Head of caudate nucleus (tissue), 42 donors: ENCODE results near the gene MRPL37.
"Not testable (repeated sequence)": the region's sequence is repeated elsewhere in the genome, so short reads cannot be mapped to it uniquely, and the experiment has no call there.

Experiments
- DNase-seq, 42 donors: peaks; one replicate each; pipeline versions ENCODE4 v3.0.0 to v3.0.0-alpha.2; 2020 to 2021; ENCODE audit warnings: mixed read lengths in 7 of 42
- intact Hi-C: fragments of 100-400 bp; cut with DNase I; formaldehyde crosslinking; loops from one replicate; pipeline ENCODE4 v1.15.0; 2022

Gene MRPL37

GRCh38 chr1:54230507-54231339 lies 30.8 kb downstream of the MRPL37 start:
- intact Hi-C loops, result no loop called here
- peak in 1 of 42 donors; percentile 43 for DNase-seq

- intact Hi-C loops, DNase-seq: not testable (repeated sequence)
Observed at GRCh38 chr1:54233196-54233595, 33.2 kb downstream of the MRPL37 start.

GRCh38 chr1:54234284-54234683 lies 34.3 kb downstream of the MRPL37 start:
- no peak for DNase-seq
- intact Hi-C loops, result no loop called here

GRCh38 chr1:54237586-54237985 lies 37.6 kb downstream of the MRPL37 start:
- intact Hi-C loops, result no loop called here
- no peak for DNase-seq

GRCh38 chr1:54238353-54239034 lies 38.5 kb downstream of the MRPL37 start:
- intact Hi-C loops, result no loop called here
- DNase-seq, result no peak

- intact Hi-C loops, result no loop called here
- no peak for DNase-seq
Observed at GRCh38 chr1:54239035-54239383, 39.0 kb downstream of the MRPL37 start.

GRCh38 chr1:54239631-54240031 lies 39.7 kb downstream of the MRPL37 start:
- peak in 38 of 42 donors; percentile 16 to 78 (median 54) for DNase-seq
- intact Hi-C loops, result no loop called here

- no peak for DNase-seq
- intact Hi-C loops, result no loop called here
Observed at GRCh38 chr1:54240741-54241335, 40.9 kb downstream of the MRPL37 start.

- intact Hi-C loops, result no loop called here
Observed at GRCh38 chr1:54241364-54241763, 41.4 kb downstream of the MRPL37 start.

GRCh38 chr1:54243022-54243421 lies 43.1 kb downstream of the MRPL37 start:
- intact Hi-C loops, result no loop called here
- no peak for DNase-seq

More at GRCh38 chr1:54241364-54241763, 41.4 kb downstream of the MRPL37 start:
- no peak for DNase-seq

GRCh38 chr1:54244655-54245054 lies 44.7 kb downstream of the MRPL37 start:
- DNase-seq, result no peak
- intact Hi-C loops, result no loop called here

- no peak for DNase-seq
- intact Hi-C loops, result no loop called here
Observed at GRCh38 chr1:54245501-54245900, 45.5 kb downstream of the MRPL37 start.

- intact Hi-C loops, result no loop called here
- DNase-seq, result no peak
Observed at GRCh38 chr1:54246116-54246721, 46.3 kb downstream of the MRPL37 start.

GRCh38 chr1:54247863-54248515 lies 48.0 kb downstream of the MRPL37 start:
- no peak for DNase-seq
- intact Hi-C loops, result no loop called here

- no peak for DNase-seq
- intact Hi-C loops, result no loop called here
Observed at GRCh38 chr1:54248966-54249365, 49.0 kb downstream of the MRPL37 start.

GRCh38 chr1:54249819-54250435 lies 50.0 kb downstream of the MRPL37 start:
- intact Hi-C loops, result no loop called here
- no peak for DNase-seq

GRCh38 chr1:54250670-54251069 lies 50.7 kb downstream of the MRPL37 start:
- intact Hi-C loops, result no loop called here

GRCh38 chr1:54252371-54252936 lies 52.5 kb downstream of the MRPL37 start:
- intact Hi-C loops, result no loop called here
- no peak for DNase-seq

More at GRCh38 chr1:54250670-54251069, 50.7 kb downstream of the MRPL37 start:
- DNase-seq, result no peak

GRCh38 chr1:54253480-54253879 lies 53.5 kb downstream of the MRPL37 start:
- no peak for DNase-seq
- intact Hi-C loops, result no loop called here
